ENCODE data around the gene ZCCHC24. TPM values are rescaled to one million over a fixed set of nuclear protein-coding genes. Genes with fewer than 3 reads are reported as not detected.

The ZCCHC24 gene
- total RNA-seq, 1 experiment from 2014 or later = 9.2 TPM

DNA sequence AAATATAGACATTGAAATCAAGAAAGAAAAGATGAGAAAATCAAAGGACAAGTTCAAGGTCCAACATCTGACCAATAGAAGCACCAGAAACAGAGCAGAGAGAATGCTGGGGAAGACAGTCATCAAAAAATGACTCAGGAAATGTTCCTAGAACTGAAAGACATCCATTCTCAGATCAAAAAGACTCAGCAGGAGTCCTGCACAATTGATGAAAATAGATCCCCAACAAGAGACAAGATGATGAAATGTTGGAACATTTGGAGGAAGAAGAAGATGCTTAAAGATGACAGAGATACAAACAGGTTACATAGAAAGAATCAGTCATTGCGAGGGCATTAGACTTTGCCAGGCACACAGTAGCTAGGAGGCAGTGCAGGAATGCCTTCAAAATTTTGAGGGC is 36.9 kb upstream of the ZCCHC24 start:
- DNase-seq (ENCODE audit: low read depth in 1 of 2, low spot score in 2 of 2) = no peak
- Histone ChIP-seq H3K36me3 (no peaks in the 10 kb centered on the region), H3K27ac (no peak overlapping the region), H3K9me3 (replicated peaks) (no peaks in the 10 kb centered on the region), H3K27me3 (replicated peaks) (no peaks in the 10 kb centered on the region), H3K4me3 (no peak overlapping the region), H3K4me1 (replicated peaks) (peaks cover 11% of the 10 kb centered on the region)

DNA sequence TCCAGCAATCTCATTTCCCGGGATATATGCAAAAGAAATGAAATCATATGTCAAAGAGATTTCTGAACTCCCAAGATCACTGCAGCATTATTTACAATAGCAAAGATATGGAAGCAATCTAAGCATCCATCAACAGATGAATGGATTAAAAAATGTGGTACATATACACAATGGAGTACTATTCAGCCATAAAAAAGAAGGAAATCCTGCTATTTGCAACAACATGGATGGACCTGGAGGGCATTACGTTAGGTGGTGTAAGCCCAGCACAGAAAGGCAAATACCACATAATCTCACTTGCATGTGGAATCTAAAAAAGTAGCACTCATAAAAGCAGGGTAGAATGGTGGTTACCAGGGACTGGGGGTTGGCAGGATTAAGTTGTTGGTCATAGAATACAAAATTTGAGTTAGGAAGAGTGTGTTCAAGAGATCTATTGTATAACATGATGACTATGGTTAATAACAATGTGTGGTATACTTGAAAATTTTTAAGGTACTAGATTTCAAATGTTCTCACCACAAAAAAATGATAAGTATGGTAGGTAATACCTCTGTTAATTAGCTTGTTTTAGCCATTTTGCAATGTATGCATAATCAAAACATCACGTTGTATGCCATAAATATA is 34.0 kb upstream of the ZCCHC24 start:
- Histone ChIP-seq H3K36me3 (no peaks in the 10 kb centered on the region), H3K4me1 (replicated peaks) (peaks cover 9% of the 10 kb centered on the region), H3K9me3 (replicated peaks) (no peaks in the 10 kb centered on the region), H3K4me3 (no peak overlapping the region), H3K27ac (no peak overlapping the region), H3K27me3 (replicated peaks) (no peaks in the 10 kb centered on the region)
- no peak for DNase-seq (ENCODE audit: low read depth in 1 of 2, low spot score in 2 of 2)

DNA sequence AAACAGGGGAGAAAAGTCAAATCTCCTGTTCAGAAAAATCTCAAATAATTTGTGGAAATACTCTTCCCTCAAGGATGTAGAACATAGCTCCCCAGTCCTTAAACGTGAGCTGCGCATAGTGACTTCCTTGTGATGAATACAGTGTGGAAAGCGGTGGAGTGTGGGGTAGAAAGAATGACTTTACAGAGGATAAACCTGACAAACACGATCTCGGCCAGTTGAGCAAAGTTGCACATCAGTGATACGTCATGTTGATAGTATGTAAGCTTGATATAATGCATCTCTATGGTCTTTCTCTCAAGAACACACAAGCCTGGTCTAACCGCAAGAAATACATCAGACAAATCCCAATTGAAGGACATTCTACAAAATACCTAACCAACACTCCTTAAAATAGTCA is 32.0 kb upstream of the ZCCHC24 start:
- H3K27ac ChIP-seq = no peak overlapping the region
- H3K4me3 ChIP-seq = no peak overlapping the region
- H3K9me3 ChIP-seq (replicated peaks) = no peaks in the 10 kb centered on the region
- no peaks in the 10 kb centered on the region for H3K27me3 ChIP-seq (replicated peaks)
- DNase-seq (ENCODE audit: low read depth in 1 of 2, low spot score in 2 of 2) = no peak
- H3K4me1 ChIP-seq (replicated peaks) = no peaks in the 10 kb centered on the region; the same call in 1 of the 2 replicates
- H3K36me3 ChIP-seq = no peaks in the 10 kb centered on the region

DNA sequence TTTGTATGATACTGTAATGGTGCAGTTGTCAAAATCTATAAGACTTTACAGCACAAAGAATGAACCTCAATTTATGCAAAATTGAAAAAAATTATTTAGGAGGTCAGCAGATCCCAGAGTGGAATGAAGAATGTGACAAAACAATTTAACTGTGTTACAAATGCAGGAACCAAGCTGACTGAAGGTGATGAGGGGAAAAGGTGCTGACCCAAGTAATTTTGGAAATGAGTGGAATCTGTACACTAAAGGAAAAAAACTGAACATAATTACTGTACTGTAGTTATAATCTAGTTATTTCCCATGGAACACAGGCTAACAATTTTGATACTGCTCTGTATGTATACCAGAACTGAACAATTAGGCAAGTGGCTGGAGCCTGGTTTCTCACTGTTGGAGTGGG is 31.2 kb upstream of the ZCCHC24 start:
- no peak for DNase-seq (ENCODE audit: low read depth in 1 of 2, low spot score in 2 of 2)
- no peaks in the 10 kb centered on the region; the same call in 1 of the 2 replicates for H3K4me1 ChIP-seq (replicated peaks)
- H3K36me3 ChIP-seq = no peaks in the 10 kb centered on the region
- H3K27ac ChIP-seq = no peak overlapping the region
- no peaks in the 10 kb centered on the region for H3K27me3 ChIP-seq (replicated peaks)
- H3K4me3 ChIP-seq = no peak overlapping the region
- H3K9me3 ChIP-seq (replicated peaks) = no peaks in the 10 kb centered on the region

DNA sequence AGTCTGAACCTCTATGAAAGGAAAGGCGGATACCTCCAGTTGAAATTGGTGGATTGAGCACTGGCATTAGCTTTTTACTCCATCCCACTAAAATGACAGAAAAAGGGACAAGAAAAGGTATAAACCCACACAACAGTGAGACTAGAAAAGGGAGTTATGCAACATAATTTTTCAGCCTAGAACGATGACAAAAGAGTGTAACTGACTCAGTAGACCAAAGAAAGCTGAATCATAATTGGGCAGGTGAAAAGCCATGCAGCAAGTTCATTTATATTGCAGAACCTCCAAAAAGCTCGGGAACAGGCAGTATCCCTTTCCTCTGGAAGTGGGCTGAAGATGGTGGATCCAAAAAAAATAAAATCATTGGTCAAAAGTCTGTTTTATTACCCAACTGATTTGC is 30.5 kb upstream of the ZCCHC24 start:
- Histone ChIP-seq H3K27me3 (replicated peaks) (no peaks in the 10 kb centered on the region), H3K9me3 (replicated peaks) (no peaks in the 10 kb centered on the region), H3K27ac (no peak overlapping the region), H3K4me3 (no peak overlapping the region), H3K4me1 (replicated peaks) (no peaks in the 10 kb centered on the region; the same call in 1 of the 2 replicates), H3K36me3 (no peaks in the 10 kb centered on the region)
- DNase-seq (ENCODE audit: low read depth in 1 of 2, low spot score in 2 of 2) = no peak

DNA sequence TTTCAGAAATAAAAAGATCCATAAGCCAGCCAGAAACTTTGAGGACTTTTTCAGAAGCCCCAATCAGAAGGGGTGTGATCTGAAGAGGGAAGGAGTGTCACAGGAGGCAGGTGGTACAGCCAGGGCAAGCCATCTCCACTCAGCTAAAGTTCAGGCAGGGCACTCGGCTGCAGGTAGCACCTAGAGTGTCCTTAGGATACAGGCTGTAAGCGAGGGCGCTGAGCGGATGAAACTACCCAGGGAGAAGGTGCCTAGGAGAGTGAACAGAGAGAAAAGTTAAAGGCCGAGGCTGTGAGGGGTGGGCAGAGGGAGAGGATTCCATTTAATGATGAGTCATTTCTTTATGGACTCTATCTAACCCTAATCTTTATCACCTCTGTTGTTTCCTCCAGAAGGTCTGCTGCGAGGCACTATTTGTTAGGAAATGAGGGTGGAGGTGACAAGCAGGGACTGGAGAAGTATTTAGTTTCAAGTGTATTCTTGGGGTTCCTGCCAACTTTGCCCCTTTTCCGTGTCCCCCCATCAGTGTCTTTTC is 29.8 kb upstream of the ZCCHC24 start:
- Histone ChIP-seq H3K27ac (no peak overlapping the region), H3K4me1 (replicated peaks) (no peaks in the 10 kb centered on the region; the same call in 1 of the 2 replicates), H3K36me3 (no peaks in the 10 kb centered on the region), H3K27me3 (replicated peaks) (no peaks in the 10 kb centered on the region), H3K9me3 (replicated peaks) (no peaks in the 10 kb centered on the region), H3K4me3 (no peak overlapping the region)
- DNase-seq (ENCODE audit: low read depth in 1 of 2, low spot score in 2 of 2) = no peak

DNA sequence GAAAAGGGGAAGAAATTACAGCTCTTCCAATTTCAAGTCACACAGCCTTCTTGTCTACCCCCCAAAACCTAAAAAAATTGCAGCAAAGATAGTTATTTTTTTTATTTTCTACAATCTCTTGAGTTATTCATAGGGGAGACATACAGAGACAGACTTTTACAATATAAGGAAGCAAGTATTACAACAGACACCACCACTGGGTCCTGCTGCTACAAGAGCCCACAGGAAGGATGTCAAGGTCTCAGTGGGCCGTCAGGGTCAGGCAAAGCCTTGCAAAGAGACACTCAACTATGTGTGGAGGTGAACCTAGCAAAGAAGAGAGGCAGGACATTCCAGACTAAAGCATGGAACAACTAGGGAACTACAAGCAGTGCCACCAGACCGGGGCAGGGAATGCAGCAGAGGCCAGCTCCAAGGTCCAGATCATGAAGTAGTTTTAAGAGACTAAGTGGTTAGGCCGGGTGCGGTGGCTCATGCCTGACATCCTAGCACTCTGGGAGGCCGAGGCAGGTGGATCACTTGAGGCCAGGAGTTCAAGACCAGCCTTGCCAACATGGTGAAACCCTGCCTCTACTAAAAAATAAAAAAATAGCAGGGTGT is 28.2 kb upstream of the ZCCHC24 start:
- Histone ChIP-seq H3K9me3 (replicated peaks) (no peaks in the 10 kb centered on the region), H3K4me3 (no peak overlapping the region), H3K4me1 (replicated peaks) (no peaks in the 10 kb centered on the region), H3K27ac (no peak overlapping the region), H3K36me3 (no peaks in the 10 kb centered on the region), H3K27me3 (replicated peaks) (no peaks in the 10 kb centered on the region)
- no peak for DNase-seq (ENCODE audit: low read depth in 1 of 2, low spot score in 2 of 2)

DNA sequence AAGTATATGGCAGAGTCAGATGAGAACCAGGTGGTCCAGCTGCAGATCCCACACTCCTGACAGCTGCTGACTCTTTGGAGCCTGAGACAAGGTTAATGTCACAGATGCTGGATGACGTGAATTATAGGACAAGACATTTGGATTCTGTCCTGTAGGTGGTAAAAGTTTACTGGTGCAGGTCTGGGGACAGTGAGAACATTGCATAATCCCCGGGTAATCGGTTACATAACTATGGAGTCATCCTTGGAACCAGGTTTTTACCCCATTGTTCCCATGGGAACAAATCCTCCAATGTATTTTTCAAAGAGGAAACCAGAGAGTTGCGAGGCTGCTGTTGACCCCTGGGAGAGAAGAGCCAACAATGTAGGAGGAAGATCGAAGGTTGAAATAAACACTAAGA is 27.5 kb upstream of the ZCCHC24 start:
- no peaks in the 10 kb centered on the region for H3K4me1 ChIP-seq (replicated peaks)
- no peaks in the 10 kb centered on the region for H3K27me3 ChIP-seq (replicated peaks)
- H3K9me3 ChIP-seq (replicated peaks) = no peaks in the 10 kb centered on the region
- H3K36me3 ChIP-seq = no peaks in the 10 kb centered on the region
- DNase-seq (ENCODE audit: low read depth in 1 of 2, low spot score in 2 of 2) = no peak
- no peak overlapping the region for H3K27ac ChIP-seq
- no peak overlapping the region for H3K4me3 ChIP-seq

DNA sequence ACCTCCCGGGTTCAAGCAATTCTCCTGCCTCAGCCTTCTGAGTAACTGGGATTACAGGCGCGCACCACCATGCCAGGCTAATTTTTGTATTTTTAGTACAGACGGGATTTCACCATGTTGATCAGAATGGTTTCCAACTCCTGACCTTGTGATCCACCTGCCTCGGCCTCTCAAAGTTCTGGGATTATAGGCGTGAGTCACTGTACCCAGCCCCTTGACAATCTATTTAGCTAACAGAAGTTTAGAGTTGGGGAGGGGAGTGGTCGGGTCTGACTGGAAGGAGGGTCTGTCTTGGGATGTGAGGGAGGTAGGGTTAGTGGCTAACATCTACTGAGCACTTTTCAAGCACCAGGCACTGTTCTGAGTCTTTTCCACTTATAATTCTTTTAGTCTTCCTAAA is 27.0 kb upstream of the ZCCHC24 start:
- Histone ChIP-seq H3K36me3 (no peaks in the 10 kb centered on the region), H3K4me1 (replicated peaks) (no peaks in the 10 kb centered on the region), H3K4me3 (no peak overlapping the region), H3K27me3 (replicated peaks) (no peaks in the 10 kb centered on the region), H3K27ac (no peak overlapping the region), H3K9me3 (replicated peaks) (no peaks in the 10 kb centered on the region)
- no peak for DNase-seq (ENCODE audit: low read depth in 1 of 2, low spot score in 2 of 2)

DNA sequence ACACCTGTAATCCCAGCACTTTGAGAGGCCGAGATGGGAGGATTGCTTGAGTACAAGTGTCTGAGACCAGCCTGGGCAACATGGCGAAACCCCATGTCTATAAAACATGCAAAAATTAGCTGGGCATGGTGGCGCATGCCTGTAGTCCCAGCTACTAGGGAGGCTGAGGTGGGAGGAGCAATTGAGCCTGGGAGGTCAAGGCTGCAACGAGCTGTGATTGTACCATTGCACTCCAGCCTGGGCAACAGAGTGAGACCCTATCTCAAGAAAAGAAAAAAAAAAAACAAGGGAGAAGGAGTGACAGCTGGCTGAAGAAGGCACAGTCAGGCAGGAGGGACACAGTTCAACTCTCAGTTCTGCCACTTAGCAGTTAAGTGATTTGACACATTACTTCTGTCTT is 26.4 kb upstream of the ZCCHC24 start:
- Histone ChIP-seq H3K27ac (no peak overlapping the region), H3K36me3 (no peaks in the 10 kb centered on the region)

DNA sequence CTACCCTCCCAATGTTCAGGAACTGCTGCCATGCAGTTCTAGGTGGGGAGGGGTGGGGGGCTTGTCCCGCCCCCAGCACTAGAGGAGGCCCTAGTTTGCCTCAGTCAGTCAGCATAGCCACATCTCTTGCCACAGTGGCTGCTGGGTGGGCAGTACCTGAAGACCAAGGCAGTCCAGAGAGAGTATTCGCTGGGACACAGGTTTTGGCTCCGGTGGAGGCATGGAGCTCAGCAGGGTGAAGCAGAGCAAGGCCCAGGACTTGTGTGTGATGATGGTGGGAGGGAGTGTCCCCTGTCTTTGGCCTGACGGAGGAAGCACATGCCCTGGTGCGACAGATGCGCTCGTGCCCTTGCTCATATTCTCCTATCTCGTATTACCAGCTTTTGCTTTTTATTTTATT is 24.7 kb upstream of the ZCCHC24 start:
- Histone ChIP-seq H3K4me3 (no peak overlapping the region), H3K4me1 (replicated peaks) (peaks cover 12% of the 10 kb centered on the region), H3K9me3 (replicated peaks) (no peaks in the 10 kb centered on the region), H3K27me3 (replicated peaks) (no peaks in the 10 kb centered on the region), H3K27ac (no peak overlapping the region), H3K36me3 (no peaks in the 10 kb centered on the region)
- DNase-seq (ENCODE audit: low read depth in 1 of 2, low spot score in 2 of 2) = no peak

More for the DNA sequence above, 26.4 kb upstream of the ZCCHC24 start:
- Histone ChIP-seq H3K4me1 (replicated peaks) (peaks cover 5% of the 10 kb centered on the region), H3K9me3 (replicated peaks) (no peaks in the 10 kb centered on the region), H3K4me3 (no peak overlapping the region), H3K27me3 (replicated peaks) (no peaks in the 10 kb centered on the region)
- DNase-seq (ENCODE audit: low read depth in 1 of 2, low spot score in 2 of 2) = no peak

DNA sequence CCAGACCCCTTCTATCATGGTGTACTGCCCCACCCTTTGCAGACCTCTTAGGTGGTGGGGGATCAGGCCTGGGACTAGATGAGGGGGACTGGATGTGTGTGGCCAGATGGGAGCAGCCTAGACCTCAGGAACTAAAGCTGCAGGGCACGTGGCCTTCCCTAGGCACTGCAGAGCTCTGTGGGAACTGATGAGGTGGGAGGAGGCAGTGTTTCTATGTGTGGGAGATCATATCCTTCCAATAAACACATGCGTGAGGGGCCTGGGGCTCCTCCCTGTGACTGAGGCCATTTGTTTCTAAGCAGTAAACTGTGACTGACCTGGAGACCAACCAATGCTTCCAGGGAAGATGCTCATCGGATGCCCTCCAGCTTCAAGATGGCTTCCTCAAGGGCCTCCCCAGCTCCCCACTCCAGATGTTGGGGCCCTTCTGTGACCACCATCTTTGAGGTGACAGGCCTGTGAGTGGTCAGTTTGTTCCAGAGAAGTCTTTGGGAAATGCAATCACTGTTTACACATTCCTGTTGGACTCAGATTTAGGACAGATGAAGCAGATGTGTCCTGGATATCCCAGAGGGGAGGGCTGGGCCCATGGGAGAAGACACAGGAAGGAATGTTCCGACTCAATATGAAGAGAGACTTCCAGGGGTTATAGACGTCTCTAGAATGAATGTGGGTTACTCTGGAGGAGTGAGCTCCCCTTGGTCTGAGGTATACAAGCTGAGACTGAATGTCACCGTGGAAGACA is 23.6 kb upstream of the ZCCHC24 start:
- no peak overlapping the region for H3K27ac ChIP-seq
- peaks cover 12% of the 10 kb centered on the region for H3K4me1 ChIP-seq (replicated peaks)
- H3K36me3 ChIP-seq = no peaks in the 10 kb centered on the region
- no peak overlapping the region for H3K4me3 ChIP-seq
- no peaks in the 10 kb centered on the region for H3K9me3 ChIP-seq (replicated peaks)
- no peaks in the 10 kb centered on the region for H3K27me3 ChIP-seq (replicated peaks)
- DNase-seq (ENCODE audit: low read depth in 1 of 2, low spot score in 2 of 2) = no peak

DNA sequence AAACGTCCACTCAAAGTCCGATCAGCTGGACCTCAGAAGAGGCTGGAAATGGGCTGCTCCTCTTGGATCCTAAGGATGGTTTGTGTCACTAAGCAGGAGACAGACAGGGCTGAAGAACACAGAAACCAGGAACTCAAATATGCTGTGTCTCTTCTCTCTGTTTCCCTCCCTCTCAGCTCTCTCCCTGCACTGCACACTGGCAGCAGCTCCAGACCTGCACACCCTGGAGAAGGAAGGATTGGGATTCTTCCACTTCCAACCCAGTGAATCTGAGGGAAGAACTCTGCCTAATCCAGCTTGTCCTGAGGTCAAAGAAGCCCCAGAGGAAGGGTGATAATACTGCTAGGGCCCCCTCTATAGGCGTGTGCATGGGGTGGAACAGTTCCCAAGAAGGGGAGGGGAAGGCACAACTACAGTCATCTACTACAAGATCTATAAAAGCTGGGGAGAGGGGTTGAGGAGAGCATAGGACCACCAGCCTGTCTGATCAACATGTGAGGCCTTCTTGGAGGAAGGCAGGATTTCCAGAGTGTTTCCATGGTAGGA is 22.7 kb upstream of the ZCCHC24 start:
- H3K27me3 ChIP-seq (replicated peaks) = no peaks in the 10 kb centered on the region
- peaks cover 12% of the 10 kb centered on the region for H3K4me1 ChIP-seq (replicated peaks)
- no peaks in the 10 kb centered on the region for H3K36me3 ChIP-seq
- DNase-seq (ENCODE audit: low read depth in 1 of 2, low spot score in 2 of 2) = no peak
- H3K9me3 ChIP-seq (replicated peaks) = no peaks in the 10 kb centered on the region
- H3K27ac ChIP-seq = no peak overlapping the region
- H3K4me3 ChIP-seq = no peak overlapping the region

DNA sequence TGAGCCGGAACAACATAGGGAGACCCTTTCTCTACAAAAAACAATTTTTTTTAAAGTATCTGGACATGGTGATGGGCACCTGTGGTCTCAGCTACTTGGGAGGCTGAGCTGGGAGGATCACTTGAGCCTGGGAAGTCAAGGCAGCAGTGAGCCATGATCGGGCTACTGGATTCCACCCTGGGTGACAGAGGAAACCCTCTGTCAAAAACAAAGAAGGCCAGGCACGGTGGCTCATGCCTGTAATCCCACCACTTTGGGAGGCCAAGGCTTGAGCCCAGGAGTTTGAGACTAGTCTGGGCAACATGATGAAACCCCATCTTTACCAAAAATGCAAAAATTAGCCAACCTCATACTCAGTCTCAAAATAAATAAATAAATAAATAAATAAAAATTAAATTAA is 19.9 kb upstream of the ZCCHC24 start:
- no peaks in the 10 kb centered on the region for H3K9me3 ChIP-seq (replicated peaks)
- H3K4me3 ChIP-seq = no peak overlapping the region
- no peaks in the 10 kb centered on the region for H3K27me3 ChIP-seq (replicated peaks)
- H3K36me3 ChIP-seq = no peaks in the 10 kb centered on the region
- DNase-seq (ENCODE audit: low read depth in 1 of 2, low spot score in 2 of 2) = no peak
- H3K4me1 ChIP-seq (replicated peaks) = peaks cover 12% of the 10 kb centered on the region
- H3K27ac ChIP-seq = no peak overlapping the region

Data from SJSA1 (cell line).